Thyroid gland (tissue), 4 donors: ENCODE measurements around the gene NSDHL.

ENCODE experiments used
- CTCF ChIP-seq, 6 experiments: fragments of 200-600 bp in 3 of 6; fragments of 450-650 bp in 3 of 6; sonication (generic) in 3 of 6; IDR thresholded peaks; one replicate each; pipeline ENCODE4 v1.5.1; 2016 to 2019; ENCODE audit warnings: antibody characterized with exemption in 6 of 6, mild to moderate bottlenecking in 2 of 6, inconsistent platforms in 1 of 6, moderate library complexity in 1 of 6
- POLR2A ChIP-seq, 2 donors: fragments of 450-650 bp; IDR thresholded peaks; one replicate each; pipeline ENCODE4 v1.6.1; 2017; ENCODE audit warnings: antibody characterized with exemption in 2 of 2, mild to moderate bottlenecking in 2 of 2, moderate library complexity in 1 of 2

GRCh38 chrX:152908486-152908885 lies 77.6 kb downstream of the NSDHL start:
- TF ChIP-seq CTCF (IDR thresholded peaks at IDR 0.05) (no peak), POLR2A (IDR thresholded peaks at IDR 0.05) (no peak)
